PC-9 (cell line): ENCODE data around the gene ESPN. TPM values are rescaled to one million over a fixed set of nuclear protein-coding genes. Genes with fewer than 3 reads are reported as not detected.

Experiments
- BruUV-seq: library from RNA; stranded (reverse); fragments of 400-500 nt; replicated peaks from 2 replicates; lab custom pipeline; 2021; lab: Mats Ljungman, UMichigan
- CTCF ChIA-PET: fragments of 300-600 bp; sonication (Branson Sonifier 250); formaldehyde crosslinking; loops from one replicate; lab custom pipeline; 2022; ENCODE audit warnings: antibody characterized with exemption; lab: Charles Lee
- POLR2A ChIA-PET: fragments of 300-600 bp; sonication (Branson Sonifier 250); formaldehyde crosslinking; loops from one replicate; lab custom pipeline; 2022; ENCODE audit warnings: antibody characterized with exemption; ENCODE audit not compliant: unreplicated experiment; lab: Charles Lee
- DNase-seq, 2 experiments: peaks; one replicate each; pipeline versions ENCODE4 v3.0.0 to v3.0.0-alpha.2; 2015 to 2022; ENCODE audit warnings: mixed read lengths in 1 of 2
- H2AFZ ChIP-seq: fragments of 200-600 bp; sonication (generic); 2 replicates; pipeline ENCODE4 v1.8.1; 2017; ENCODE audit warnings: antibody characterized with exemption
- H3F3A ChIP-seq: fragments of 200-600 bp; sonication (generic); 2 replicates; pipeline ENCODE4 v1.8.1; 2017; ENCODE audit warnings: antibody characterized with exemption, mild to moderate bottlenecking, low read depth; ENCODE audit not compliant: insufficient read depth
- H3K27ac ChIP-seq: fragments of 200-600 bp; sonication (generic); 2 replicates; pipeline ENCODE4 v1.6.1; 2016; ENCODE audit warnings: mixed run types
- H3K27me3 ChIP-seq: fragments of 200-600 bp; sonication (generic); 2 replicates; pipeline ENCODE4 v1.6.1; 2016; ENCODE audit warnings: low read depth, mixed run types; ENCODE audit not compliant: insufficient read depth
- H3K36me3 ChIP-seq: fragments of 200-600 bp; sonication (generic); 2 replicates; pipeline ENCODE4 v1.6.1; 2016; ENCODE audit warnings: low read depth, mixed run types
- H3K4me1 ChIP-seq: fragments of 200-600 bp; sonication (generic); replicated peaks from 2 replicates; pipeline ENCODE4 v1.6.1; 2016; ENCODE audit warnings: mixed run types; ENCODE audit not compliant: insufficient read depth
- H3K4me2 ChIP-seq: fragments of 200-600 bp; sonication (generic); 2 replicates; pipeline ENCODE4 v1.6.1; 2017; ENCODE audit warnings: mixed run types
- H3K4me3 ChIP-seq: fragments of 200-600 bp; sonication (generic); 2 replicates; pipeline ENCODE4 v1.6.1; 2016; ENCODE audit warnings: mixed run types
- H3K79me2 ChIP-seq: fragments of 200-600 bp; sonication (generic); 2 replicates; pipeline ENCODE4 v1.6.1; 2017; ENCODE audit warnings: low read depth, mixed run types
- H3K9me2 ChIP-seq: fragments of 200-600 bp; sonication (generic); 2 replicates; pipeline ENCODE4 v1.8.1; 2017; ENCODE audit warnings: mild to moderate bottlenecking; ENCODE audit not compliant: insufficient read depth
- H3K9me3 ChIP-seq: fragments of 200-600 bp; sonication (generic); 2 replicates; pipeline ENCODE4 v1.8.1; 2016; ENCODE audit warnings: low read depth; ENCODE audit not compliant: insufficient read depth
- H4K20me1 ChIP-seq: fragments of 200-600 bp; sonication (generic); 2 replicates; pipeline ENCODE4 v1.8.1; 2017; ENCODE audit not compliant: insufficient read depth
- EZH2 ChIP-seq: fragments of 200-600 bp; sonication (generic); IDR thresholded peaks from 2 replicates; pipeline ENCODE4 v1.8.0; 2017; ENCODE audit warnings: antibody characterized with exemption, low read depth
- intact Hi-C: fragments of 100-400 bp; cut with micrococcal nuclease; formaldehyde crosslinking; loops from one replicate; pipeline ENCODE4 v1.10.0; 2022; ENCODE audit not compliant: unreplicated experiment
- total RNA-seq: library from RNA; stranded (reverse); gene quantifications from 2 replicates; pipeline ENCODE4 v1.2.3, GENCODE V29; 2021
- TF ChIP-seq, protein P1 (sequence below): fragments of 200-600 bp; sonication (generic); conservative IDR thresholded peaks from 2 replicates; pipeline ENCODE4 v1.6.1; 2017; ENCODE audit warnings: mixed run types, antibody characterized with exemption, mild to moderate bottlenecking, moderate library complexity

Gene ESPN
- total RNA-seq, 1 experiment from 2014 or later = 18.6 TPM

DNA sequence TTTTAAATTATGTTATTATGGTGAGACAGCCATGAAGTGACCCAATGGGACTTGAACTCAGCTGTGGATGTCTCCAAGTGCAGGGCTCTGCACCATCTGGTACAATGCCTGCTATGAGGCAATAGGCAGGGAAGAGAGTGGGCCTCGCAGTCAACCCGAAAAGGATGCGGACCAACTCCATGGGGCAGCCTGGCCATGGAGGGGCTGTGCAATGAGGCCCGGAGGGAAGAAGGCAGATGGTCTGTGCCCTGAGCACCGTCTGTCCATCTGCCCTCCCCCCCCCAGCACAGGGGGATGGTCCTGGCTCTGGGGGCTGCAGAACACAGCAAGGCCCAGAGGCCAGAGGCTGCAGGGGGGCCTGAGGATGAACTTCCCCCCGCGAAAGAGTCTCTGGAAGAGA lies 17.0 kb downstream of the ESPN start:
- Histone ChIP-seq H3K4me1 (no peaks in the 10 kb centered on the region), H3K36me3 (no peaks in the 10 kb centered on the region), H3K27ac (no peak overlapping the region), H3K27me3 (no peaks in the 10 kb centered on the region), H4K20me1 (no peaks in the 10 kb centered on the region), H2AFZ (no peak overlapping the region), H3K79me2 (no peaks in the 10 kb centered on the region), H3K9me3 (no peaks in the 10 kb centered on the region), H3K9me2 (no peaks in the 10 kb centered on the region), H3K4me2 (no peak overlapping the region), H3K4me3 (no peak overlapping the region), H3F3A (peaks cover 10% of the 10 kb centered on the region; the same call in 1 of the 2 replicates)
- BruUV-seq = no TSS peak
- ChIA-PET CTCF (interaction anchor here (0.7 kb wide), 1 partner anchor 39 kb away, joined by 4 read pairs; no protein-coding TSS in a partner anchor), POLR2A (no interaction called here)
- DNase-seq = no peak
- TF ChIP-seq, protein P1, sequence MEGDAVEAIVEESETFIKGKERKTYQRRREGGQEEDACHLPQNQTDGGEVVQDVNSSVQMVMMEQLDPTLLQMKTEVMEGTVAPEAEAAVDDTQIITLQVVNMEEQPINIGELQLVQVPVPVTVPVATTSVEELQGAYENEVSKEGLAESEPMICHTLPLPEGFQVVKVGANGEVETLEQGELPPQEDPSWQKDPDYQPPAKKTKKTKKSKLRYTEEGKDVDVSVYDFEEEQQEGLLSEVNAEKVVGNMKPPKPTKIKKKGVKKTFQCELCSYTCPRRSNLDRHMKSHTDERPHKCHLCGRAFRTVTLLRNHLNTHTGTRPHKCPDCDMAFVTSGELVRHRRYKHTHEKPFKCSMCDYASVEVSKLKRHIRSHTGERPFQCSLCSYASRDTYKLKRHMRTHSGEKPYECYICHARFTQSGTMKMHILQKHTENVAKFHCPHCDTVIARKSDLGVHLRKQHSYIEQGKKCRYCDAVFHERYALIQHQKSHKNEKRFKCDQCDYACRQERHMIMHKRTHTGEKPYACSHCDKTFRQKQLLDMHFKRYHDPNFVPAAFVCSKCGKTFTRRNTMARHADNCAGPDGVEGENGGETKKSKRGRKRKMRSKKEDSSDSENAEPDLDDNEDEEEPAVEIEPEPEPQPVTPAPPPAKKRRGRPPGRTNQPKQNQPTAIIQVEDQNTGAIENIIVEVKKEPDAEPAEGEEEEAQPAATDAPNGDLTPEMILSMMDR = no peak
- TF ChIP-seq EZH2 = no peak
- intact Hi-C loops = no loop called here

DNA sequence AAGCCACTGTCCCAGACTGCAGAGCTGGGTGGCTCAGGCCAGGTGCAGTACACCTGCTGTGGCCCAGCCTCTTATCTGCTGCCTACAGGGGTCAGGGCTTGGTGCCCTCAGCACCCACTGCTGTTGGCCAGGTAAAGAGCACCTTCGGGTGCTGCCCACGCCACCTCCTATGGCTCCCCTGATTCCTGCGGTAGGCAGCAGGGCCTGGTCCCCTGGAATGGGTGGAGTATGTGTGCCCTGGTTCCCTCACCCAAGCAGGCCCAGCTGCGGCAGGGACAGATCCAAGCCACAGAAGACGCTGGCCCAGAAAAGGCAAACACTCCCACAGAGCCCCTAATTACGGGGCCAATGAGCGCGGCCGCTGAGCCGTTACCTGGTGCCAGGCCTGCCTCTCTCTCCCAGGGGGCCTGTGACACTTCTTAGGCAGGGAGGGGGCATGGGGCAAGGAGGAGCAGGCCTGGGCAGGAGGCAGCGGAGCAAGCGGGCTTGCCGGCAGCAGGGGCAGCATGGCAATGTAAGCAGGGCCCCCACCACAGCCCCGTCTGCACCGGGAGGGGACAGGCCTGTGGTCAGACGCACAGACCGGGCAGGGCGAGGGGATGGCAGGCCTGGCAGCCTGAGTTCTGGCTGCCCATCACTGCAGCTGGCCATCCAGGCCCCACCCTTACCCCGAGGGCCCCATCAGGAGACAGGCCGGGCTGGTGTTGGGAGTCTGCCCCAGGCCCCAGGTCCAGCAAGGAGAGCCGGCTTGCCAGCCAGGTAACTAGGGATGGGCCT lies 19.0 kb downstream of the ESPN start:
- no peaks in the 10 kb centered on the region for H3K36me3 ChIP-seq
- H3K4me1 ChIP-seq = no peaks in the 10 kb centered on the region
- H3K79me2 ChIP-seq = no peaks in the 10 kb centered on the region
- no peaks in the 10 kb centered on the region for H3K9me3 ChIP-seq
- TF ChIP-seq, protein P1 = no peak
- TF ChIP-seq EZH2 = no peak
- H3K4me2 ChIP-seq = no peak overlapping the region
- no peaks in the 10 kb centered on the region for H3K27me3 ChIP-seq
- no peak for DNase-seq
- CTCF ChIA-PET = no interaction called here
- no TSS peak for BruUV-seq
- H2AFZ ChIP-seq = no peak overlapping the region
- no peak overlapping the region for H3K4me3 ChIP-seq
- H4K20me1 ChIP-seq = no peaks in the 10 kb centered on the region
- intact Hi-C loops = no loop called here
- POLR2A ChIA-PET = no interaction called here
- no peaks in the 10 kb centered on the region for H3K9me2 ChIP-seq
- peaks cover 8% of the 10 kb centered on the region; the same call in 1 of the 2 replicates for H3F3A ChIP-seq
- no peak overlapping the region for H3K27ac ChIP-seq

DNA sequence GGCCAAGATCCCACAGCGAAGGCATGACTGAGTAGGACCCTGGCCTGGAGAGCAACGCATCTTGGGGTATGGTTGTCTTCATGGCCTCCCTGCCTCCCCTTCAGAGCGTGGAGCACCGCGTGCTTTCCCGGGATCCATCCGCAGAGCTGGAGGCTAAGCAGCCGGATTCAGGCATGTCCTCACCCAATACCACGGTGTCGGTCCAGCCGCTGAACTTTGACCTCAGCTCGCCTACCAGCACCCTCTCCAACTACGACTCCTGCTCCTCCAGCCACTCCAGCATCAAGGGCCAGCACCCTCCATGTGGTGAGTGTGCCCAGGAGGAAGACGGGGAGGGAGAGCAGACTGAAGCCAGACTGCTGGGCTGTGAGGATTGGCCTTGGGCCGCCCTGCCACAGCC lies 19.8 kb downstream of the ESPN start:
- no TSS peak for BruUV-seq
- intact Hi-C loops = no loop called here
- H3K27me3 ChIP-seq = no peaks in the 10 kb centered on the region
- no peaks in the 10 kb centered on the region for H3K9me3 ChIP-seq
- no peak overlapping the region for H2AFZ ChIP-seq
- H3K36me3 ChIP-seq = no peaks in the 10 kb centered on the region
- H3K4me1 ChIP-seq = no peaks in the 10 kb centered on the region
- TF ChIP-seq EZH2 = no peak
- TF ChIP-seq, protein P1 = no peak
- no peak overlapping the region for H3K27ac ChIP-seq
- no peaks in the 10 kb centered on the region for H4K20me1 ChIP-seq
- no peak for DNase-seq
- CTCF ChIA-PET = no interaction called here
- no peak overlapping the region for H3K4me2 ChIP-seq
- H3K79me2 ChIP-seq = no peaks in the 10 kb centered on the region
- no peak overlapping the region for H3K4me3 ChIP-seq
- POLR2A ChIA-PET = no interaction called here
- no peaks in the 10 kb centered on the region for H3K9me2 ChIP-seq
- 0 out of 2 replicates have a peak, but pooled peaks cover under 1% of the 10 kb centered on the region for H3F3A ChIP-seq
